RWPE1 (cell line): Measurements from ENCODE around the gene NOVA1.
"Not testable (repeated sequence)": the region's sequence is repeated elsewhere in the genome, so short reads cannot be mapped to it uniquely, and the experiment has no call there.

Source experiments
- CTCF ChIA-PET: fragments of 350-600 bp; sonication (Branson Sonifier 250); formaldehyde crosslinking; extraction: SDS; loops from one replicate; lab custom pipeline; 2021; lab: Yijun Ruan, JAX
- POLR2A ChIA-PET: fragments of 400-600 bp; formaldehyde crosslinking; extraction: SDS; loops from one replicate; lab custom pipeline; 2020; ENCODE audit warnings: antibody characterized with exemption; ENCODE audit not compliant: low non-redundant PET; lab: Yijun Ruan, JAX
- DNase-seq: peaks from one replicate; pipeline ENCODE4 v3.0.0; 2012; ENCODE audit warnings: low spot score
- H3K27ac ChIP-seq: fragments of 450-650 bp; 2 replicates; pipeline ENCODE4 v1.5.1; 2017
- CTCF ChIP-seq: fragments of 450-650 bp; conservative IDR thresholded peaks from 2 replicates; pipeline ENCODE4 v1.5.1; 2017; ENCODE audit warnings: low read depth, mild to moderate bottlenecking

The NOVA1 gene

GRCh38 chr14:26597589-26598080 is at the start of gene NOVA1:
Gene NOVA1, minus strand, starts transcription at chr14:26598033. Its CDS starts 597 bp downstream, at chr14:26597436.
- H3K27ac ChIP-seq, result no peak within 1 kb of the TSS
- POLR2A ChIA-PET, result no interaction called here
- peak; percentile 3 for DNase-seq
- CTCF ChIA-PET, result no interaction called here
- TF ChIP-seq CTCF, result no peak

GRCh38 chr14:26645057-26645456 is 47.2 kb upstream of the NOVA1 start:
- POLR2A ChIA-PET, H3K27ac ChIP-seq, DNase-seq, CTCF ChIA-PET: not testable (repeated sequence)

GRCh38 chr14:26636561-26636960 is 38.7 kb upstream of the NOVA1 start:
- H3K27ac ChIP-seq, result no peak overlapping the region
- TF ChIP-seq CTCF, result no peak
- CTCF ChIA-PET, result no interaction called here
- POLR2A ChIA-PET, result no interaction called here
- DNase-seq, result no peak

- DNase-seq, POLR2A ChIA-PET, CTCF ChIA-PET, H3K27ac ChIP-seq: not testable (repeated sequence)
These were observed 37.1 kb upstream of the NOVA1 start for GRCh38 chr14:26634946-26635345.

GRCh38 chr14:26626256-26626655 is 28.4 kb upstream of the NOVA1 start:
- no peak for TF ChIP-seq CTCF
- no peak overlapping the region for H3K27ac ChIP-seq
- POLR2A ChIA-PET, result no interaction called here
- CTCF ChIA-PET, result no interaction called here
- DNase-seq, result no peak

GRCh38 chr14:26622611-26623010 is 24.8 kb upstream of the NOVA1 start:
- TF ChIP-seq CTCF, result no peak
- no peak for DNase-seq
- ChIA-PET CTCF (no interaction called here), POLR2A (no interaction called here)
- H3K27ac ChIP-seq, result no peak overlapping the region

- ChIA-PET CTCF (no interaction called here), POLR2A (no interaction called here)
- no peak overlapping the region for H3K27ac ChIP-seq
- TF ChIP-seq CTCF, result no peak
- DNase-seq, result no peak
These were observed 24.2 kb upstream of the NOVA1 start for GRCh38 chr14:26621807-26622560.
